GM20000 (cell line): ENCODE measurements around the gene IGSF22.

Experiments
- DNase-seq: peaks from one replicate; pipeline ENCODE4 v3.0.0; 2012; ENCODE audit warnings: low spot score
- CTCF ChIP-seq: IDR thresholded peaks from 2 replicates; pipeline ENCODE4 v1.5.1; 2012; ENCODE audit warnings: mild to moderate bottlenecking, control low read depth; ENCODE audit errors: extremely low read depth, missing control alignments

Gene IGSF22

GRCh38 chr11:18769802-18770456 lies 43.9 kb upstream of the IGSF22 start:
- DNase-seq: peak; percentile 56

GRCh38 chr11:18768978-18769377 lies 43.0 kb upstream of the IGSF22 start:
- no peak for DNase-seq
- no peak for TF ChIP-seq CTCF

More at GRCh38 chr11:18769802-18770456, 43.9 kb upstream of the IGSF22 start:
- no peak for TF ChIP-seq CTCF

GRCh38 chr11:18768472-18768901 lies 42.5 kb upstream of the IGSF22 start:
- peak; percentile 64 for DNase-seq
- no peak for TF ChIP-seq CTCF

- no peak for DNase-seq
- no peak for TF ChIP-seq CTCF
These were observed 40.0 kb upstream of the IGSF22 start for GRCh38 chr11:18766015-18766414.

- no peak for TF ChIP-seq CTCF
- no peak for DNase-seq
These were observed 39.6 kb upstream of the IGSF22 start for GRCh38 chr11:18765554-18765953.

GRCh38 chr11:18761741-18762140 lies 35.8 kb upstream of the IGSF22 start:
- TF ChIP-seq CTCF: no peak
- DNase-seq: no peak

- no peak for DNase-seq
- no peak for TF ChIP-seq CTCF
These were observed 35.2 kb upstream of the IGSF22 start for GRCh38 chr11:18761144-18761543.
